ENCODE data around the gene EPHA2. TPM values are rescaled to one million over a fixed set of nuclear protein-coding genes. Genes with fewer than 3 reads are reported as not detected.

The EPHA2 gene
- total RNA-seq, 1 donor from 2014 or later = 71.1 TPM

GRCh38 chr1:16135501-16135900 lies 20.4 kb downstream of the EPHA2 start:
- no peak for DNase-seq (ENCODE audit: low read depth in 2 of 2)

GRCh38 chr1:16134906-16135305 lies 21.0 kb downstream of the EPHA2 start:
- no peak for DNase-seq (ENCODE audit: low read depth in 2 of 2)

GRCh38 chr1:16134066-16134801 lies 21.6 kb downstream of the EPHA2 start:
- peak in 1 of 2 donors; percentile 49 for DNase-seq (ENCODE audit: low read depth in 2 of 2)

- DNase-seq (ENCODE audit: low read depth in 2 of 2) = no peak
Observed at GRCh38 chr1:16133007-16133961, 22.6 kb downstream of the EPHA2 start.

GRCh38 chr1:16132325-16132785 lies 23.5 kb downstream of the EPHA2 start:
- no peak for DNase-seq (ENCODE audit: low read depth in 2 of 2)

- no peak for DNase-seq (ENCODE audit: low read depth in 2 of 2)
Observed at GRCh38 chr1:16131636-16132324, 24.1 kb downstream of the EPHA2 start.

GRCh38 chr1:16130827-16131226 lies 25.0 kb downstream of the EPHA2 start:
- DNase-seq (ENCODE audit: low read depth in 2 of 2) = no peak

GRCh38 chr1:16129921-16130543 lies 25.8 kb downstream of the EPHA2 start:
- no peak for DNase-seq (ENCODE audit: low read depth in 2 of 2)

- DNase-seq (ENCODE audit: low read depth in 2 of 2) = no peak
Observed at GRCh38 chr1:16129316-16129715, 26.6 kb downstream of the EPHA2 start.

GRCh38 chr1:16128338-16128741 lies 27.5 kb downstream of the EPHA2 start:
- no peak for DNase-seq (ENCODE audit: low read depth in 2 of 2)

GRCh38 chr1:16127676-16128337 lies 28.1 kb downstream of the EPHA2 start:
- DNase-seq (ENCODE audit: low read depth in 2 of 2) = no peak

GRCh38 chr1:16126743-16127515 lies 28.9 kb downstream of the EPHA2 start:
- DNase-seq (ENCODE audit: low read depth in 2 of 2) = no peak

GRCh38 chr1:16126160-16126559 lies 29.7 kb downstream of the EPHA2 start:
- no peak for DNase-seq (ENCODE audit: low read depth in 2 of 2)

- no peak for DNase-seq (ENCODE audit: low read depth in 2 of 2)
Observed at GRCh38 chr1:16125483-16125882, 30.4 kb downstream of the EPHA2 start.

GRCh38 chr1:16125088-16125470 lies 30.8 kb downstream of the EPHA2 start:
- DNase-seq (ENCODE audit: low read depth in 2 of 2) = no peak

GRCh38 chr1:16124377-16125087 lies 31.3 kb downstream of the EPHA2 start:
- no peak for DNase-seq (ENCODE audit: low read depth in 2 of 2)

GRCh38 chr1:16122916-16123315 lies 33.0 kb downstream of the EPHA2 start:
- DNase-seq (ENCODE audit: low read depth in 2 of 2) = no peak

GRCh38 chr1:16122350-16122881 lies 33.5 kb downstream of the EPHA2 start:
- no peak for DNase-seq (ENCODE audit: low read depth in 2 of 2)

- no peak for DNase-seq (ENCODE audit: low read depth in 2 of 2)
Observed at GRCh38 chr1:16120940-16121410, 34.9 kb downstream of the EPHA2 start.
